Stimulated activated naive CD8-positive, alpha-beta T cell treated with anti-CD3 and anti-CD28 coated beads, Interleukin-15, Interleukin-2, amounts not matched to agents 100 U/mL and 50 U/mL, for 24 hours (primary cell): ENCODE measurements around the gene APH1B.
"Not testable (repeated sequence)": the region's sequence is repeated elsewhere in the genome, so short reads cannot be mapped to it uniquely, and the experiment has no call there.

Experiments
- ATAC-seq: fragments of 150-1000 bp; cut with Tn5 transposase; one replicate; pipeline ENCODE4 v1.10.0; 2021
- DNase-seq: peaks from one replicate; pipeline ENCODE4 v3.0.0; 2021

Gene APH1B

DNA sequence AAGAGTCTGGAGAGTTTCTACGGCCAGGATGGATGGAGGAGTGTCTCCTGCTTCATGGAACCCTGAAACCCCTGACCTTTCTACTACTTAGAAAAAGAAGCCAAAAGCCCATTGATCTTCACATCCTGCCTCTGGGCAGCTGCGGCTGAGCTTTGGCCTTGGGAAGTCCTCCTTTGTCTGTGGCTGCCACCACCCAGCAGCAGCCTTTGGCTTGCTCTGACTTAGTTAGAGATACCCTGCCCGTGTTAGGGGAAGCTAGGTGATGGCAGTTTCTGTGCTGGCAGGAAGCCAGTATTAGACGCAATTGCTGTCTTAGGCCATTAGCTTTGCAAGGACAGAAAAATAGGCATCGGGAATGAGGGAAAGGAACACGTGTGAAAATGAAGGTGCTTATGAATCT, 18.8 kb downstream of the APH1B start:
- DNase-seq (no peak), ATAC-seq (no peak)

DNA sequence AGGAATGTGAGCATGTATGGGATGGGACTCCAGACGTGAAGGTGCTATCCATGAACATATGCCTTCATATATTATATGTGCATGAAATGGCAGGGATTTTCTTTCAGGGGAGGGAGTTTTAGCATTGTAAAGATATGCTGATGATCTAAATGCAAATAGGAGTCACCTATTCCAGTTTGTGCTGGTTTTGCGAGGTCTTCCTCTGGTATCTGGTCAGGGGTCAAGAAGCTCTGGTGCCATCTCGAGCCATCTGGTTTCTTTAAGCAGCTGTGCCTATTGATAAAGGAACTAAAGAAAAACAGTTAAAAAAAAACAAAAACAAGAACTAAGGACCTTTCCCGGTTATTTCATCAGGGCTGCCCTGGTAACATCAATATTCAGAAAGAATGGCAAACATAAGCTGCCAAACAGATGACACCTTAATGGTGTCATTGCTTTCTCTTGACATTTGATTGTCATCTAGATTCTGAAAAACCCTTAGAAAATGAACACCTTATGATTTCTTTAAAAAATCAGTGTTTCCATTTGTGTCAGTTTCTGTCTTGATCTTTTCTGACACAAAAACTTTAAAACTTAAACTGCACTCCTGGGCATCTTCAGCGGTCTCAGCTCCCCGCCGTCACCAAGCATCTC, 22.7 kb downstream of the APH1B start:
- DNase-seq (no peak), ATAC-seq (no peak)

DNA sequence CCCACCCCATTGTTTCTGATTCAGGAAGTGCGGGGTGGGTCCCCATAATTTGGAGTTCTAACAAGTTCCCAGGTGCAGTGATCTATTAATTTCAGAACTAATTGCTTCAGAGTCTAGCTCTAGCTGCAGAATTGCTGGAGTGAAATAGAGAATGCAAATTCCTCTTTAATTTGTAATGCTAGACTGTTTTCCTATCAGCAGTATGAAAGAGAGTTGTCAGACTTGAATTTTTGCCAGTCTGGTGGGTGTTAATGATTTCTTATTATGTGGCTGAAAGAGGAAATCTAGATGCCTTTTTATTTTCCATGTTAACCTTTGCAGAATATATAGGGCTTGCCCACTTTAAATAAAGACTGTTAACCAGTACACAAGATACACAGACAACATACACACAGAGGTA, 23.7 kb downstream of the APH1B start:
- ATAC-seq (no peak), DNase-seq (no peak)

DNA sequence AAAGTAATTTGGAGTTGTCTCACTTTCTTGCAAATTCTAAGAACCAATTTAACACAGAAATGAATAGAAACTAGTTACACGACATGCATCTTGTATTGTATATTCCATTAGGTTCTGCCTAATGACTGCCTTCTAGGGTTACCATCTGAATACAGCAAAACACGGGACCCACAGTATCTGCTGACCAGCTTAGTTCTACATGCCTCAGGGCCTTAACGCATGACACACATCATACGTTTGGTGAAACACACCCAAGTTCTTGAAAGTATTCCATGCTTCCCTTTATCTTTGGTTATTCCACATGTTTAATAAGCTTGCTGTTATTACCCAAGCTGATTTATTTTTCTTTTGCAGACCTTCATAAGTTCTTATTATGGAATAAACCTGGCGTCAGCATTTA, 27.9 kb downstream of the APH1B start:
- no peak for DNase-seq
- no peak for ATAC-seq

DNA sequence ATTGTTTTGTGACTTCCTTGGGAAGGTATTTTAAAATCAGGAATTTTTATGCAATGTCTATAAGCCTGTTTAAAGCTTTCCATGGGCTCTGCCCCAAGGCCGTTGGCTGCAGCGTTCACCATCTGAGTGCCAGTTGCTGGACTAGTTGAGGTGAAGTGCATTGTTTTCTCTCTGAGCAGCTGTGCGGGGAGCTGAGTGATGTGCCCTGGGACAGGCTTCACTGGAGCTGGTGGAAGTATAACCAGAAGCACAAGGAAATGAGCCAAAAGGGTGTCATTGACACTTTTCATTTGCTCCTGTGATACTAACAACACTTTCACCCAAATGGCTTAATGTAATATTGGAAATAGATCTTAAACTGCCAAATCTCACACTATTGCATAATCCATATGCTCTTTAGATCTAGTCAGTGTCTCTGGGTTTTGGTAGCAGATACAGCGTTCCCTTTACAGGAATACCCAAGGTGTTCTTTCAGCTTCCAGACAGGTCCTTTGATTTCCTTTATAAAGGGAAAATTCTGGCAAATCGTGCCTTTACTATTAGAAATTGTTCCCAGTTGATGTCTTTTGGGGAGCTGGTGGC, 29.2 kb downstream of the APH1B start:
- ATAC-seq (no peak), DNase-seq (no peak)

DNA sequence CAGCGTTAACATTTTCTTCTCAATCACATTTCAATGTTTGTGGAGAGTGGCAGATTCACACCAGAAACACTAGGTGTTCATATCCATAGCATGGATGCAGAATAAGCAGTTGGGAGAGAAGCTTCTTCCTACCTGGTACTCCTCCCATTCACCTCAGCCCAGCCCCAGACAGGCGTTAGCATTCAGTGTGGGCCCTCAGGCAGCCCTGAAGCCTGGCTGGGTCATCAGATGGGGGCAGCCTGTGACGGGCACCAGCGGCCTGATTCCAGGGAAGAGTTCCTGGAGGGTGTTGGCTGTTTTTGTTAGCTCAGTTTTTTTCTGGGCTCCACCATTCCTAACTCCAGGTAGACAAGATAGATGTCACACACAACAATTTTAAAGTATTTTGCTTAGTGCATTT, 31.1 kb downstream of the APH1B start:
- no peak for ATAC-seq
- DNase-seq, result no peak

DNA sequence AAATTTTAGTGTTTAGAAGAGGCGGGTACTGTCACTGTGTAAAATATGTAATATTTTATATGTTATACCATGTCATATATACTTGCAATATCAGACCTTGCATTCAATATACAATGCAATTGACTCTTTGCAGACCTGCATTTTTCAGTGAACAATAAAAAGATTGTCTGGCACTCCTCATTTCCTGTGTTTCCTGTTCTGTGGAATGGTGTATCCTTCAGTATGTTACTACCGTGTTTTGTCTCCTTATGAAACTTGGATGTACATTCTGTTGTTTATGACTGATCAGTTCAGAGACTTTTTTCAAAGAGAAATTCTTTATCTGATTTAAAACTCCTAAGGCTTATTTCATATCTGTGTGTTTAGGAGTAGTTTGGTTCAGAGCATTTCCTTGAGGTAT, 31.5 kb downstream of the APH1B start:
- DNase-seq (no peak), ATAC-seq (no peak)

DNA sequence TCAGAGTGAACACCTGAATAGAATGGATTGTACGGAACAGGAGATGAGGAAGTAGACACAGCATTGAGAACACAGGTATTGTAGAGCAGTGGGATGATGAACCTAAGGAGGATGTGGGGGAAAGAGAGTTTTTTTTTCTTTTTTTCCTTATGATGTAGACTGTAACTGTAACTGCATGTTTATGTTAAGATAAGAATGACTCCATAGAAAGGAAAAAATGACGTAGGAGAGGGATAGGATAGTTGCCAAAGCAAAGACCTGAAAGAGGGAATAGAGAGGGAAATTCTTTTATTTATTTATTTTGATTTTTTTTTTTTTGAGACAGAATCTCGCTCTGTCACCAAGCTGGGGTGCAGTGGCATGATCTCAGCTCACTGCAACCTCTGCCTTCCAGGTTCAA, 33.2 kb downstream of the APH1B start:
- ATAC-seq (no peak), DNase-seq (no peak)

DNA sequence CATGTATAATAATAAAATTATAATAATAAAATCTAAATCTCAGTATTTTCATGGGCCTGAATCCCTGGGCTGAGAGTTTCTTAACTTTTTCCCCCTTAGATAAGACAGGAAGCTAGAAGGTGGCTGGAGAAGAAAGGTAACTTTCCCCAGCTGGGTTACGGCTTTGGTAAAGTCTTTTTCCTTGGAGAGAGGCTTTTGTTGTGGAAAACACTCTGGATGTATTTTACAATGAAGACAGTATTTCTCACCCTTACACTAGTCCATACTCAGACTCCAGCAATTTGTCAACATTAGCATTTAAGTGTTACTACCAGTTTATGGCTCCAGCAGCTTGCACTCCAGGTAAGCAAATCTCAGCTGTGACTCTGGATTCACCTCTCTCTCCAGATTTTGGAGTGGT, 34.9 kb downstream of the APH1B start:
- no peak for ATAC-seq
- no peak for DNase-seq

DNA sequence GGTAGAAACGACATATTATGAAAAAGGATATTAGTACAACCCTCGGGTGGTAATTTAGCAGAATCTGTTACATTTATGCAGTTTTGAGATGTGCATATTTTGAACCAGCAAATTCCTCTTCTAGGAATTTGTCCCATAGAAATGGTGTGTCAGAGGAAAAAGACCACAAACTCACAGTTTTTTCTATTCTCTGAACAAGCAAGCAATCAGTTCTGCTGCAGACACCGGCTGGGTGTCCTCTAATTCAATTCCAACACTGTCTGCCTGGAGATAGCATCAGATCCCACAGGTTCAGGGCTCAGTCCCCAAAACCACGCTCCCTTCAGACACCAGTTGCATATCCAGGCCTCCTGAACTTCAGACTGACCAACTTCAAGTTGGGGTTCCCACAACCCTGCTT, 36.4 kb downstream of the APH1B start:
- ATAC-seq (no peak), DNase-seq (no peak)

DNA sequence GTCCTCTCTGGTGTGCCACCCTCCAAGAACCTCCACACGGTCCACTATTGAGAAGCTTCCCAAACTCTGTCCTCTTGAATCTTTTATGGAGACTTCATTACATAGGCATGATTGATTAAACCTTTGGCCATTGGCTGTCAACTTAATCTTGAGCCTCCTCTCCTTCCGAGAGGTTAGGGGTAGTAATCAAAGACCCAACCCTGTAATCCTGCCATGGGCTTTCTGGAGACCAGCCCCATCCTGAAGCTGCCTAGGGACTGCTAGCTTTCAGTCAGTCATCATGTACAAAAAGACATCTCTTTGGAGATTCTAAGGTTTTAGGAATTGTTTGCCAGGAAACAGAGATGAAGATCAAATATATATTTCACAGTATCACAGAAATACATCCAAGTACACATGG, 37.0 kb downstream of the APH1B start:
- ATAC-seq (no peak), DNase-seq (no peak)

DNA sequence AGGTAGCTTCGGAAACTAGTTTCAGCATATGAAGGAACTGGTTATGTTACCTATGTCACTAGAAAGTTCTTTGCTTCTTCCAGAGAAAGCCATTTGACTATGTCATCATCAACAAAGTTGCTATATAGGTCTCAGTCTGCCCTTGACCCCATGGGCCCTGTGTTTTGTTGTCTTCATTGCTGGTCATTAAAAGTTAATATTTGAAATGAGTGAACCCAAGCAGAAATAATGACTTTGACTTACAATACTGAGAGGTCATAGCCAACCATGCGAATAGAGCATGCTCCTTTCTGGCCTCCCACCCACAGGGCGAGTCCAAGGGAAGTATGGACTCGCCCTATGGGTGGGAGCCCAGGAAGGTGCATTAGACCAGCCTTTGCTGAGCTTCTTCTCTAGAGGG, 40.9 kb downstream of the APH1B start:
- ATAC-seq (no peak), DNase-seq (no peak)

DNA sequence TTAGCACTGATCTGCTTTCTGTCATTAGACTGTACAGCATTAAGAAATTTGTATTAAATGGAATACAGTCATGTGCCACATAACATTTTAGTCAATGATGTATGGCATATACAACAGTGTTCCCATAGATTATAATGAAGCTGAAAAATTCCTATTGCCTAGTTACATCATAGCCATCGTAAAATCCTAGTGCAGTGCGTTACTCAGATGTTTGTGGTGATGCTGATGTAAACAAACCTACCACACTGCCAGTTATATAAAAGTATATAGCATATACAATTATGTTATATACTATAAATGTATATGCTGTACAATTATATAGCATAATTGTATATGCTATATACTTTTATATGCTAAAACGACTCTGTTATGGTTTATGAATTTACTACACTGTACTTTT, 41.7 kb downstream of the APH1B start:
- ATAC-seq, result no peak
- no peak for DNase-seq

DNA sequence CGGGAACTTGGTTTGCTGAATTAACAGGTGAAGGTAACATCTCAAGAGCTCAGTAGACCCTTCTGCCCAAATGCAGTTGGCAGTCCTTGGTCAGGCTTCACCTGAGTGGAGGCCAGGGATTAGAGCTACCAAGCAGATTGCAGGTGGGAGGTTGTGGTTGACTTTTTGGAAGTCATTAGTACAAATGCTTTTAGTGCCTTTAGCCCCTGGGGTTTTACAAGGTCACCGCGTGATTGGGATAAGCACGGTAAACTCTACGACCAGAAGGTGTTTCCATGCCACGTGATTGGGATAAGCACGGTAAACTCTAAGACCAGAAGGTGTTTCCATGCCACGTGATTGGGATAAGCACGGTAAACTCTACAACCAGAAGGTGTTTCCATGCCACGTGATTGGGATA, 43.0 kb downstream of the APH1B start:
- DNase-seq, ATAC-seq: not testable (repeated sequence)

DNA sequence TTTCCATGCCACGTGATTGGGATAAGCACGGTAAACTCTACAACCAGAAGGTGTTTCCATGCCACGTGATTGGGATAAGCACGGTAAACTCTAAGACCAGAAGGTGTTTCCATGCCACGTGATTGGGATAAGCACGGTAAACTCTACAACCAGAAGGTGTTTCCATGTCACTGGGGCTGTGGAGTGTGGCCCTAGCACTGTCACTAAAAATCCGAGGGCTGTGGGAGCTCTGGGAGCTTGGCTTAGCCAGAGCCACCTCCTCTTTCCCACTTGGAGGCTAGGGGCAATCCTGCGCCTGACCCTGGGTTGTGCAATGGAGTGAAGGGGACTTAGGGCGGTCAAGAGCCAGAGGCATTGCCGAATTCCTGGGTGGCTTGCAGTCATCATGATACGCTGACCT, 43.6 kb downstream of the APH1B start:
- DNase-seq, ATAC-seq: not testable (repeated sequence)

DNA sequence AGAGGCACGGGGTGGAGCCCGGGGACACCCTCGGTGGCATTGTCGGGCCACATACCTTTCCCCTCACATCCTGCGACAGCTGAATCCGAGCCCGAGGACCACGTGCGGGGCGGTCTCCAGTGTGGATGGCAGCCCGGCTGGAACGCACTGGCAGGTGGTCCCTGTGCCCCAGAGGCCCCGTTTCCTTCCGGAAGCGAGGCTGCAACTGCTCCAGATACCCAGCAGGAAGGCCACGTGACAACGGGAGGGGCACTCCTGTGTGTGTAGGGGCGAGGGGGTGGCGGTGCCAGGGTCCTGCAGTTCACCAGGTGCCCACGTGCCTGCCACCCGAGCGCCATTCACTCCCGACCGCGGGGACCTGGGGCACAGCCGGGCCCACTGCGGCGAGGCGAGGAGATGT, 44.1 kb downstream of the APH1B start:
- DNase-seq (no peak), ATAC-seq (no peak)

DNA sequence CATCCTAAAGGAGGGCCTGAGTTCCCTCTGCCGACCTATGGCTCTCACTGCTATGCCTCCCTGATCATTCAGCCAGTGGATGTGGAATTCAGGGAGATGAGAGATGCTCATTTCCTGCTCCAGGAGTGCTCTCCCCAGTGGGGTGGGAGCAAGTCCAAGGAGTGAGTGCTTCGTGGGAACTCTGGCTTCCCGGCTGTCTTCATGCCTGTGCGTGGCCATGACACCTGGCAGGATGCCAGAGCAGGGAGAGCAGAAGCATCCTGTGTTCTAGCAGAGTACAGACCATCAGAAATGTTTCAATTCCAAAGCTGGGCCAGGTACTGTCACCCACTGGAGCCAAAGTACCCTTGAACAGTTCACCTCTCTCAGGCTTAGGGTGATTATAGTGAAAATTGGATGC, 45.1 kb downstream of the APH1B start:
- DNase-seq, result no peak
- ATAC-seq, result no peak

DNA sequence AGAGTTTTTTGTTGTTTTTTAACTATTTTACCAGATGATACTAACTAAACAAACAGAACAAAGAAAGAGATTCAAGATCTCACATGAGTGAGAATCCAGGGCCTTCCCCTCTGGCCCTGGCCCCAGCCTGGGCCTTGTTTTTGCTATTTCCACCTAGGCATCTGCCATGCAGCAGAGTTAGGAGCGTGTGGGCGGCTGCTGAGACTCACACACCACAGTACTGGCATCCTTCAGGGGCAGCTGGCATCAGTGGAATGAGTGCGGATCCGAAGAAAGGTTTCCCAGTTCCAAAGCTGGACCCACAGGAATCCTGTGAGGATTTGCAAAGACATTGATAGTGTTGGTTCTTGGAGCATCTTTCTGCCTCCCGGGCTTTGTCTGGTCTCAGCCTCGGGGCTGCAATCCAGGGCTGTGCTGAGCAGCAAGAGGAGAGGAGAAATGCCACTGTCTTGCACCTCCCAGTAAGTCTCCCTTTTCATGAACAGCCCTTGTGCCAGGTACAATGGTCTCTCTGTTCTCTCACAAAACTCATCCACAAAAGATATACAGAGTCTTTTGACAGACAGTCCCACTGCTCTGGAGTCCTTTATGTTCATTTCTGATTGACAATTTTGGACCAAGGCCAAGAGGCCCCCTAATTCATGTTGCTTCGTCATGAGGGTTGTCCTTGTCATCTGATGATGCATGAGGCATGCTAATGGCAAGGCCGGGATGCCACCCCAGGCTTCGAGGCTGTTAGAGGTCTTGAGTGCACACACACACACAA, 46.6 kb downstream of the APH1B start:
- DNase-seq (no peak), ATAC-seq (no peak)

DNA sequence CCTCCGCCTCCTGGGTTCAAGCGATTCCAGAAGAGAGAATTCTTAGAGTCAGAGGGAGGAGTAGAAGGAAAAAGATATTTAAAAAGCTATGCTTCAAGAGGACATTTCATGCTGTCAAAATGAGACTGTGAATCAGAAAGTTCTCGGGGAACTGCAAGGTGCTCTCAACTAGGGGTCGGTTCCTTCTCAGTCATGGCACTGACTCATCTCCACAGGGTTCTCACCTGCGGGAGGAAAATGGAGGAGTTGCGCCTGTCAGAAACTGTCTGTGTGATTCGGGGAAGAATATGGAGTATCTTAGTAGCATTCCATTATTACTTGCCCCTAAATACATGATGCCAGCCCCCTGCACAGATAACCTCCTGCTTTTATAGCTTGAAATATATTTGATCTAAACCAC, 47.4 kb downstream of the APH1B start:
- ATAC-seq (no peak), DNase-seq (no peak)

DNA sequence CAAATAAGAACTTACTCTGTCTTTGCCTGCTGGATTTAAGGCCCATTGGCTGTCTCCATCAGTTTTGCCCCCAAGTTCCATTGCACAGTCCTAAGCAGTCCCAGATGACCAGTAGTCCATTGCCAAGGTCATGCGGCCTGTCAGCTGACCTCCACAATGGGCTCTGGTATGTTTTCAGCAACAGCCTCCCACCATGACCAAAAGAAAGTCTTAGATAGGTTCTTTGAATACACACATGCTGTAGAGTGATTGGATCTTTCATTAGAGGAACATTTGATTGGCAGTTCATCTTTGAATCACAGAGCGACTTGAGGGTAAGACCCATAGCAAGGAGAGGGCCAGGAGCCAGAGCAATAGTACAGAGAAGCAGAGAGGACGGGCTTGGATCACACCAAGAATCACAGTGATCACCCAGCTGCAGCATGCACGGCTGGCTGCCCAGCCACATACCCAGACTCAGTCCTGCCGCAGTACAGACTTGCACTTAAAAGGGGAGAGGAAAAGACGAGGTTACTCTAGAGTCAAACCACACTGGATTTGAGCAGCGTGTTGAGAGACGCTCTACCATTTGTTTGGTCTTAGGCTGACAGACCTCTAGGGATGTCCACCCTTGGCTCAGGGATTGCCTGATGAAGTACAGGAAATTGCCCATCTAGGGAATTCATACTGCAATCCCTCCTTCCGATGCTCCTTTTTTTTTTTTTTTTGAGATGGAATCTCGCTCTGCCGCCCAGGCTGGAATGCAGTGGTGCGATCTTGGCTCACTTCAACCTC, 50.4 kb downstream of the APH1B start:
- DNase-seq (no peak), ATAC-seq (no peak)

DNA sequence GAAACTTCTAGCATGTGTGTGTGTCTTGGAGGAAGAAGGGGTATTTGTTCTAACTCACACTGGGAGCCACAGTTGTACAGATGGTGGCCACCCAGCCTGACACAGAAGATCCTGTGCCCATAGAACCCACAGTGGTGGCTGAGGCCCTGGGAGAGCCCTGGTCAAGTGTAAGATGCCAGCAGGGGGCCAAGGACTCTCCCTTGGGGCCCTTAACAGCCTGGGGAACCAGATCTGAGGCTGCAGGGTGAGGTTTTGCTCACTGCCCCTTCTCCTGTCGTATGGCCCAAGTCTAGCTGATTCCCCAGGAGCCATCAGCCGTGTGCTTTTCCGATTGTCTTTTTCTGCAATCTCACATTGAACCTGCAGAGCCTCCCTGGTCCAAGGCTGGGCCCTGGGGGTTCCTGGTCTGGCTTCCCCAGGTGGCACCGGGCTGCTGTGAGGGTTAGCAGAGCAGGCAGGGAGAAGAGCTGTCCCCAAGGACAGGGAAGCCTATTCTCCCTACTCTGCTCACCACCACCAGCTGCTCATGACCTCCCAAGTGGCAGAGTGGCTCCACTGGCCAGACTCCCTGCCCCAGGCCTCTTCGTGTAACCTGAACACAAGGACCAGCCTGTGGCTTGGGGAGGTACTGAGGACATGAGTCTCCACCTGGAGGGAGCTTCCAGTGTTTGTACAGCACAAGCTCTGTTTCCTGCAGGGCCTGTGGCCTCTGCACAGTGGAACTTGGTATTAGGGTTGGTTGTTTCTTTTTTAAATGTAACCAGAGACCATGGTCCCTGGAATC, 52.4 kb downstream of the APH1B start:
- no peak for ATAC-seq
- DNase-seq, result no peak

DNA sequence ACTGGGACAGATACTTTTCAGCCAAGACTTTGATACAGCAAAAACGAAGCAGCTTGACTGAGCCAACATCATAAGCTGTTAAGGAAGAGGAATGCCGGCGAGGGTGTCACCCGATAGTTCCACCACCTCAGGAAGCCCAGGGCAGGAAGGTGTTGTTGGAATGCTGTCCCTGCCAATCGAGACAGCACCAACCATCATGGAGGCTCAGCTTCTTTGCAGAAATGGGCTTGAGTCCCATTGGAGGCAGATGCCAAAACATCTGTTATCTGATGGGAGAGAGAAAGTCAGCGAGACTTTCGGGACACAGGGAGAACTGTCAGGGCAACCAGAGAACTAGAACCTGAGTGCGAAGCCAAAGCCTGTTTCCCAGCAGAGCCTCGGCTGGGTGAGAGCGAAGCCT, 53.5 kb downstream of the APH1B start:
- ATAC-seq (no peak), DNase-seq (no peak)
